HG02973 (cell line): ENCODE data around the gene YLPM1.

Experiments used
- ATAC-seq: cut with Tn5 transposase; IDR thresholded peaks from one replicate; pipeline ENCODE4 v1.9.1; 2021; ENCODE audit warnings: moderate library complexity; ENCODE audit not compliant: unreplicated experiment

The YLPM1 gene

DNA sequence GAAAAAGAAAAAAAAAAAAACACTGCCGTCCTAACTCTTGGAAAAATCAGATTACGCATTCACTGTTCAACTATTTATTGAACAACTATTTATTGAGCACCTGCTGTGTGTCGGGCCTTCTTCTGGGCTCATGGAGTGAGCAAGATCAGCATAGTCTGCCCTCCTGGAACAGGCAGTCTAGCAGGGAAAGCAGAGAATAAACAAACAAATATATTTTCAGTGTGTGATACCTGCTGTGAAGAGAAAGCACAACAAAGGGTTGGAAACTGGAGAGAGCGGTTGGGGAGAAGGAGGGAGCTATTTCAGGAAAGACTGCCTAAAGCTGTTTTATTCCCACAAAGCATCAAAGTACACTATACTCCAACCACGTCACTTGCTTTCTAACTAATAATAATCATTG lies 102.0 kb downstream of the YLPM1 start:
- ATAC-seq, result no peak

DNA sequence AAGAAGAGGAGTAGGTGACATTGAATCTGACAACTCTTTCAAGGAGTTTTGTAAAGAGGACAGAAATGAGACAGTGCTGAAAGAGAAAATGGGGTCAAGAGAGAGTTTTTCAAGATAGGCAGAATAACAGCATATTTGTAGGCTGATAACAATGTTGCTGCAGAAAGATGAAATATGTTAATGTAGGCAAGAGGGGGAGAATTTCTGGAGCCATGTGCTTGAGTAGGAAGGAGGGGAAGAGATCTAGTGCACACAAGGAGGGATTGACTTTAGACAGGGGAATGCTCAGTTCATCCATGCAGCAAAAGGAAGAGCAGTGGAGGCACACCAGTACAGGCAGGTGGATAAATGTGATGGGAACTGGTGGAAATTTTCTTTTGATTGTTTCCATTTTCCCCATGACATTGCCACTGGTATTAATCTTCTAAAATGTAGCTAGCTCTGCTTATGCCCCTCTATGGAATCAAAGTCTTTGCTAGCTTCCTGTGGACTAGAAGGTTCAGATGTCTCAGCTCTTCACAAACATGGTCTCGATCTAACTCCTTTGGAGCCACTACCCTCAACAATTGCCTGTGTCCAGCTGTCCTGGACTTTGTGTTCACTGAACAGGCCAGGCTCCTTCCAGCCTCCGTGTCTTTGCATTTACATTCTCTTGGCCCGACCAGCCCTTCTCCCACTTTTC lies 103.7 kb downstream of the YLPM1 start:
- ATAC-seq, result no peak

DNA sequence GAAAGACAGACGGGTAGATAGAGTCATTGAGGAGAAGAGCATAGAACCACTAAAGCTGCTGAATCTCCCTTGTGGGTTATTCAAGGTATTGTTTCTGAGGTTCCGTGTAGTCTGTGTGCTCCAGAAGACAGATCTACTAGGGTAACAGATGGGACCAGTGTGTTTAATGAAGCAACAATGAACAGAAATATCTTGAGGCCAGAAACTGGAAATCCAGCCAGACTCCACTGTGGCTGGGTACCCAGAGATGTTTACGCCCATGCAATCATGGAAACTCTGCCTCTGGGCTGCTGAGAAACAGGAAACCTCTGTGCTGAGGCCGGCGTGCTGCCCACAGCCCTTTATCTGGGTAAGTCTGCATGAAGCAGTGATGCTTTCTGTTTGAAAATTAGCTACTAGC lies 104.6 kb downstream of the YLPM1 start:
- ATAC-seq, result no peak

DNA sequence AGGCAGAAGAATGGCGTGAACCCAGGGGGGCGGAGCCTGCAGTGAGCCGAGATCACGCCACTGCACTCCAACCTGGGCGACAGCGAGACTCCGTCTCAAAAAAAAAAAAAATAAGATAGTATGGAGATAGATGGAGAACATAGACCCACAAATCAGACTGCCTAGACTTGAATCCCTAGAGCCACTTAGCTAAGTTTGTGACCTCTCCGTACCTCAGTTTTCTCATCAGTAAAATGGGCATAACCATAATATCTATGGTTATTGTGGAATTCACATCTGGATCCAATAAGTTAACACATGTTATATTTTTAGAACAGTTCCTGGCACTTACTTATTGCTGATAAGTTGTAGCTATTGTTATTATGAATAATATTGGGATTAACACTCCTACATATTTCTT lies 105.6 kb downstream of the YLPM1 start:
- no peak for ATAC-seq

DNA sequence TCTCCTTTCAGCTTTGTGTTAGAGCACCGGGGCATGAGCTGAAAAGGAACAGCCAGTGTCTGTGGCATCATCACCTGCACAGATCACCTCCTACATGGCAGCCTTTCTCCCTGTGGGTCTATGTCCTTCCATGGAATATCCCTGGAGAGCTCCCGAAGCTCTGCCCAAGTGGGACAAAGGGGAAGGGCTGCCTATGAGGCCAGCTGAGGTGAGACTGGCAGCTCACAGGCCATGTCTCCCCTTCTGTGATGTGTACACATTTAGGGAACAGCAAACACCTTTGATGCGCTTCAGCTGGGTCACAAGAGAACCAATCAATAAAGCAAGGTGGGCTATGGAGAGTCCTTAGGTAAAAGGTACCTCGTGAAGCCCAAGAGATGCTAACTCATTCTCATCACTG lies 108.7 kb downstream of the YLPM1 start:
- no peak for ATAC-seq

- ATAC-seq, result no peak
These were observed 112.1 kb downstream of the YLPM1 start for GRCh38 chr14:74875204-74875603.

DNA sequence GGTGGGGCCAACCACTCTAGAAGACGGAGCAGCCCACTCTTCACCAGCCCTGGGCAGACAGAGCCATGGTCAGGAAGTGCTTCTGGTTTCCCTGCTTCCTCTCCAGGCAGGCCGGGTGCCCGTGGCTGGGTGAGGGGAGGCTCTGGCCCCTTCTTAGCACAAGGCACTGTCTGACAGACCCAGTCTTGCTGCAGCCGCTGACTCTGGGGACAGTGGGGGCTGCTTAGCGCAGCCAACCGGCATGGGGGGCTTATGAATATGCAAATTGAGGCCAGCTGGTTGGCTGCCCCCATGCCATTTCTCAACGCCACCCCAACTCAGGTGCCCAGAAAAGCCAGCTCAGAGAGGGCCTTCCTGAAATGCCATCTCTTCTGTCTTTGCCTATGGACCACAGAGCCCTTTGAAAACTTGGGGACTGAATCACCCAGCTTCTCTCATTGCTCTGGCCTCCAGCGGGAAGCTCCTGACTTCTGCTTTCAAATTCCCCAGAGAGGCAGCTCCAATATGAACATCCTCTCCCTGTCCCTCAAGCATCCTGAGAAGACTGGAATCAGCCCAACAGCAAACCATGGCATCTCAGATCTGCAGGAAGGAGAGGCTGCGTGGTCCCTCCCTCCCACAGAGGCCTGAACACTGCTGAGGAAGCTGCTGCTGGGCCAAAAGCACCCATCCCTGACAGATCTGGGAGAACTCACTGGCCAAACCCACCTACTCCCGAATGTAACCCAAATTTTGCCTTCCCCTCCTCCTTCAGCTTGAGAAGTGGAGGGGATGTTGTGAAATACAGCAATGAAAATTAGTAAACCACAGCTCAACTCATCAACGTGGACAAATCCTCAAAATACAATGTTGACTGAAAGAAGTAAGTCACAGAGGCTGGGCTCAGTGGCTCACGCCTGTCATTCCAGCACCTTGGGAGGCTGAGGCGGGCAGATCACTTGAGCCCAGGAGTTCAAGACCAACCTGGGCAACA lies 113.1 kb downstream of the YLPM1 start, which contains the start of gene PROX2:
Gene PROX2 (minus strand): TSS at position 205 of the 973 bp plus-strand sequence. CDS start 12,311 bp downstream, outside the sequence.
- ATAC-seq, result no peak

DNA sequence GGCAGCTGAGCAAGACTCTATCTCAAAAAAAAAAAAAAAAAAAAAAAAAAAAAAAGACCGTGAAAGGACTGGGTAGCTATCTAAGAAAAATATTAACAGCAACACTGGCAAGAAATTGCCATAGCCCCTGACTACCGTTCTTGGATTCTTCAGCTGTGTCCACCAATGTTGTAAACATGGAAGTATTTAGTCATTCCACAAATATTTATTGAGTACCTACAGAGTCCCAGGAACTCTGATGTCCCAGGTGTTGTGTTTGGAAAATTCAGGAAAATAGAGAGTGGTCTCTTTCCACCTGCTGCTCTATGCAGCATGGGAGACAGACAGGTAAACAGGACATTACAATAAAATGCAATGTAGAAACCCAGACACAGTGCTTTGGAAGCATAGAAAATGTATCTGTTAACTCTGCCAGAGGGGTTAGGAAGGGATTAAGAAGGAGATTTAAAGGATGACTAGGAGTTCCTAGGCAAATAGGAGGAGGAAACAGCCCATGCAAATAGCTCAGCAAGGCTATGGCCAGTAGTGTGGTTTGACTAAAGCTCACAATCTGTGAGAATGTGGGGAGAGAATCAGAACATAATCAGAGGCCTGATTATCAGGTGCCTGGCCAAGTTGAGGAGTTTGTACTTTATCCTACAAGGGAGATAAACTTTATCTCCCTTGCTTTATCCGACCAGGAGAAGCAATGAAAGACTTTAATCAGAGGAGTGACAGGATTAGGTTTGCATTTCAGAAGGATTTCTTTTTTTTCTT lies 116.5 kb downstream of the YLPM1 start:
- no peak for ATAC-seq

- peak; percentile 88 for ATAC-seq
These were observed 118.5 kb downstream of the YLPM1 start, which contains the start of gene DLST for GRCh38 chr14:74881431-74882102. TSS of gene DLST (plus strand) at chr14:74881916. CDS start at chr14:74881954, 38 bp downstream.

DNA sequence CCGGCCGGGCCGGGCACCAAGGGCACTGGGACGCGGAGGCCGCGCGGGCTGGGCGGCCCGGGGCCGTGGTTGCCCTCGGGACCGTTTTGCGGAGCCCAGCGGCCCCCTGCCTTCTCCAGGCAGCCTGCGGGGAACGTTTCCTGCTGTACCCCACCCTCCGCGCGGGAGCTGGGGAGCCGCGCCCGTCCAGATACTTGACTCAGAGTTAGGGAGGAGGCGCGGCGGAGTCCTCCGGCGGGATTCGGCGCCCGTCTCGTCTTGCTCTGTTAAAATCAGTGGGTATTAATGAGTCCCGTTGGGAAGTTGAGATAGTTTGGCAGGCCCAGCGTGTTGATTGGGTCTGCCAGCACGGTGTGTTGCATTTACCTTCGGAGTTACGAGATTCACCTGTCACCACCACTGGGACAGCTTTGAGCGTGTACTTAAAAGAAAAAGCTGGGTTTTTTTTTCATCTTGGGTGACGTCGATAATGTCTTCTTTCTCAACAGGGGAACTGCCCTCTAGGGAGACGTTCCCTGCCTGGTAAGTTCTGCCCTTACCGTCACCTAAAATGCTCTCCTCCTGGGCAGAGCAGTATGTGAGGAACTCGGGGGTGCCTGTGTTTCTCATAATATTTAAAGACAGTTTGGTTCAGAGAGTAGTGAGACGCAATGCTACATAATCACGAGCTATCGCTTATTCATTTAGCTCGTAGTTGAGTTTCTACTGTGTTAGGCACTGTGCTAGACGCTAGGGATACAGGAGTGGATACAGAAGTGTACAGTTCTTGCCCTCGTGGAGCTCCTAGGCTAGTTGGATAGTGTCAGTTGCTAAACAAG lies 119.2 kb downstream of the YLPM1 start:
- peak; percentile 30 for ATAC-seq
